Lung (tissue), 12 donors: Measurements from ENCODE around the gene TSC22D2. TPM values are rescaled to one million over a fixed set of nuclear protein-coding genes. Genes with fewer than 3 reads are reported as not detected.

Source experiments
- ATAC-seq: fragments of 200-7000 bp; cut with Tn5 transposase; one replicate; pipeline ENCODE4 v1.9.1; 2020; ENCODE audit warnings: moderate number of reproducible peaks; ENCODE audit not compliant: insufficient read depth, low FRiP score
- DNase-seq, 3 donors: peaks; one replicate each; pipeline ENCODE4 v3.0.0-alpha.2; 2013 to 2017
- H3K27ac ChIP-seq, 2 donors: one replicate each; pipeline ENCODE4 v1.5.1; 2013; ENCODE audit warnings: mild to moderate bottlenecking in 2 of 2, moderate library complexity in 2 of 2, control low read depth in 1 of 2, inconsistent platforms in 1 of 2, low read depth in 1 of 2, low read length in 1 of 2
- H3K27me3 ChIP-seq, 3 donors: one replicate each; pipeline ENCODE4 v1.5.1; 2013; ENCODE audit warnings: low read length in 2 of 3; ENCODE audit not compliant: control insufficient read depth in 3 of 3, insufficient read depth in 3 of 3
- H3K36me3 ChIP-seq, 4 donors: one replicate each; pipeline ENCODE4 v1.5.1; 2013; ENCODE audit warnings: low read length in 4 of 4, mild to moderate bottlenecking in 1 of 4, moderate library complexity in 1 of 4; ENCODE audit not compliant: control insufficient read depth in 4 of 4, insufficient read depth in 4 of 4
- H3K4me1 ChIP-seq, 5 donors: one replicate each; pipeline ENCODE4 v1.5.1; 2013; ENCODE audit warnings: low read length in 5 of 5, mild to moderate bottlenecking in 2 of 5, moderate library complexity in 1 of 5; ENCODE audit not compliant: control insufficient read depth in 5 of 5, insufficient read depth in 5 of 5
- H3K4me3 ChIP-seq: one replicate; pipeline ENCODE4 v1.5.1; 2013; ENCODE audit warnings: mild to moderate bottlenecking, control low read depth, moderate library complexity
- H3K9ac ChIP-seq, 2 donors: one replicate each; pipeline ENCODE4 v1.5.1; 2013; ENCODE audit warnings: low read length in 2 of 2, control low read depth in 1 of 2; ENCODE audit not compliant: insufficient read depth in 1 of 2
- H3K9me3 ChIP-seq, 4 donors: one replicate each; pipeline ENCODE4 v1.5.1; 2013; ENCODE audit warnings: low read length in 3 of 4, mild to moderate bottlenecking in 1 of 4, moderate library complexity in 1 of 4; ENCODE audit not compliant: control insufficient read depth in 4 of 4, insufficient read depth in 3 of 4
- CTCF ChIP-seq: IDR thresholded peaks from 2 replicates; pipeline ENCODE4 v1.5.1; 2012; ENCODE audit warnings: mild to moderate bottlenecking; ENCODE audit errors: control extremely low read depth, extremely low read depth
- WGBS, 2 donors: extraction: QIAGEN DNeasy Blood & Tissue Kit; methylation state at CpG; one replicate each; pipeline ENCODE4 v1.1.7; 2013; 5-methylcytosine and 5-hydroxymethylcytosine counted together
- polyA plus RNA-seq, 2 donors: library from polyadenylated mRNA; stranded (reverse); fragments of 200-250 nt; gene quantifications; one replicate each; pipeline ENCODE4 v1.2.1, GENCODE V29; 2013
- total RNA-seq, 2 donors: library from RNA; depleted of rRNA in 1 of 2; stranded (reverse); fragments of >200 nt in 1 of 2; gene quantifications; one replicate each; pipeline ENCODE4 v1.2.1, GENCODE V29; 2014 to 2021
- donor health status: control.
- donor health status: control.
- donor health status: Bipolar disorder and iron deficiency.
- donor health status: healthy.
- donor health status: DM: yes; HTN: yes; CAD: no.

TSC22D2 gene
- total and polyA plus RNA-seq, 4 donors = 8.8 to 57.7 (median 18.7) TPM

- H3K27ac ChIP-seq = no peak overlapping the region
- no peak for DNase-seq
- 79 to 80% methylated on average over 4 of the region's 4 CpGs for WGBS, 2 donors
- TF ChIP-seq CTCF = no peak
- no peaks in the 10 kb centered on the region for H3K9me3 ChIP-seq
- H3K36me3 ChIP-seq = no peaks in the 10 kb centered on the region
- peaks cover 2 to 58% (median 8%) of the 10 kb centered on the region in 5 donors for H3K4me1 ChIP-seq
- no peak overlapping the region for H3K4me3 ChIP-seq
- H3K27me3 ChIP-seq = no peaks in the 10 kb centered on the region
- no peak overlapping the region for H3K9ac ChIP-seq
- ATAC-seq = no peak
Measured at GRCh38 chr3:150373234-150373875, 34.7 kb upstream of the TSC22D2 start.

DNA sequence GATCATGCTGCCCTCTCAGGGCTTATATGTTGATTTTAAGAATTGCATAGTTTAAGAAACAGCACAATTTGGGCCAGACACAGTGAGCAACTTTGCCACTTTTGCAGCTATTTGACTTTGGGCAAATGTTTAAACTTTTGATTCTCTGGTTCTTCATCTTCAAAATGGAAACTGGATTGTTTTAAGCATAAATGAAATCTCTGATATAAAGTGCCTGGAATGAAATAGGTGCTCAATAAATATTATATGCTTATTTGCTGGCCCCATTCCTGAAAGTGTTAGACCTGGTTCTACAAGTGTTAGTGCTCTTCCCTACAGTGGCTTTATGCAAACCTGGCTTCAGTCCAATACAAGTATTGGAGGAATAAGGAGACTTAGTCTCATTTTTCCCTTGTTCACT lies 33.1 kb upstream of the TSC22D2 start:
- H3K36me3 ChIP-seq = no peaks in the 10 kb centered on the region
- DNase-seq (peak in 1 of 3 donors; percentile 43), ATAC-seq (no peak)
- H3K27me3 ChIP-seq = no peaks in the 10 kb centered on the region
- no peaks in the 10 kb centered on the region for H3K9me3 ChIP-seq
- H3K4me1 ChIP-seq = peaks cover 2 to 53% (median 8%) of the 10 kb centered on the region in 5 donors
- H3K27ac ChIP-seq = no peak overlapping the region
- no peak for TF ChIP-seq CTCF
- peak overlapping the region in 1 of 2 donors; percentile 3 for H3K9ac ChIP-seq
- no peak overlapping the region for H3K4me3 ChIP-seq

GRCh38 chr3:150376001-150376848 lies 31.9 kb upstream of the TSC22D2 start:
- 38 to 47% methylated on average over 3 of the region's 3 CpGs for WGBS, 2 donors
- H3K27ac ChIP-seq = no peak overlapping the region
- no peaks in the 10 kb centered on the region for H3K36me3 ChIP-seq
- H3K9me3 ChIP-seq = no peaks in the 10 kb centered on the region
- H3K9ac ChIP-seq = peak overlapping the region in 1 of 2 donors; percentile 35
- no peak for TF ChIP-seq CTCF
- no peaks in the 10 kb centered on the region for H3K27me3 ChIP-seq
- peak; percentile 38 to 92 (median 86) for DNase-seq
- no peak overlapping the region for H3K4me3 ChIP-seq
- peaks cover 2 to 42% (median 8%) of the 10 kb centered on the region in 5 donors for H3K4me1 ChIP-seq
- ATAC-seq = no peak
